GM12874 (cell line): Measurements from ENCODE around the gene GDF10.

Experiments used
- CTCF ChIP-seq: IDR thresholded peaks from 2 replicates; pipeline ENCODE4 v1.5.1; 2011; ENCODE audit warnings: low read depth, mild to moderate bottlenecking, control low read depth, low read length, moderate library complexity; ENCODE audit not compliant: insufficient read depth

Gene GDF10

GRCh38 chr10:47351899-47352815 is 52.2 kb downstream of the GDF10 start:
- no peak for TF ChIP-seq CTCF

GRCh38 chr10:47353351-47353750 is 53.4 kb downstream of the GDF10 start:
- no peak for TF ChIP-seq CTCF

GRCh38 chr10:47354165-47354564 is 54.2 kb downstream of the GDF10 start:
- TF ChIP-seq CTCF: no peak

- TF ChIP-seq CTCF: no peak
Measured at GRCh38 chr10:47354900-47355299, 54.9 kb downstream of the GDF10 start.

DNA sequence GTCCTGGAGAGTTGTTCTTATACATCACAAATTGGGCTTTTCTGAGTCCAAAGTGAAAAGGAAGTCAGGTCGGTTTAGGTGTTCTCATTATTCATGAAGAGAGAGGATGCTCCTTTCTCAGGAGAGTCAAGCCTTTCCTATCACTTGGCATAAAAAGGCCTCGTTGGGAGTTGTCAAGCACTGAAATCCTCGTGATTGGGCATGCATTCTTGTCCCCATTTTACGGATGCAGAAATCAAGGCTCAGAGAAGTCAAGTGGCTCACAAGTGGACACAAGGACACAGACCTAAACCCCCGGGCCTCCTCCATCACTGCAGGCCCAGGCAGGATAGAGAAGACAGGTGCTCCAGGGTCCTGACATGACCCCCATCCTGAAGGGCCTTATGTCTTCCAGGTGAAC is 56.7 kb downstream of the GDF10 start:
- no peak for TF ChIP-seq CTCF

DNA sequence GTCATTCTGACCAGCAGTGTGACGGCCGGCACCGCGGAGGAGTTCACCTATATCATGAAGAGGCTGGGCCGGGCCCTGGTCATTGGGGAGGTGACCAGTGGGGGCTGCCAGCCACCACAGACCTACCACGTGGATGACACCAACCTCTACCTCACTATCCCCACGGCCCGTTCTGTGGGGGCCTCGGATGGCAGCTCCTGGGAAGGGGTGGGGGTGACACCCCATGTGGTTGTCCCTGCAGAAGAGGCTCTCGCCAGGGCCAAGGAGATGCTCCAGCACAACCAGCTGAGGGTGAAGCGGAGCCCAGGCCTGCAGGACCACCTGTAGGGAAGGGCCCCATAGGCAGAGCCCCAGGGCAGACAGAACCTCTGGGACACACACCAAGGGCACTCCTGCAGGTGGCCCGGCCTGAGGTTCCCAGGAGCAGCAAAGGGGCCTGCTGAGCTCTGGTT is 57.2 kb downstream of the GDF10 start:
- TF ChIP-seq CTCF: no peak

GRCh38 chr10:47357911-47358310 is 57.9 kb downstream of the GDF10 start:
- no peak for TF ChIP-seq CTCF
